ENCODE results near the gene POLD4.

GRCh38 chr11:67355794-67356386, 2.5 kb upstream of the POLD4 start:
- TF ChIP-seq, protein P1, sequence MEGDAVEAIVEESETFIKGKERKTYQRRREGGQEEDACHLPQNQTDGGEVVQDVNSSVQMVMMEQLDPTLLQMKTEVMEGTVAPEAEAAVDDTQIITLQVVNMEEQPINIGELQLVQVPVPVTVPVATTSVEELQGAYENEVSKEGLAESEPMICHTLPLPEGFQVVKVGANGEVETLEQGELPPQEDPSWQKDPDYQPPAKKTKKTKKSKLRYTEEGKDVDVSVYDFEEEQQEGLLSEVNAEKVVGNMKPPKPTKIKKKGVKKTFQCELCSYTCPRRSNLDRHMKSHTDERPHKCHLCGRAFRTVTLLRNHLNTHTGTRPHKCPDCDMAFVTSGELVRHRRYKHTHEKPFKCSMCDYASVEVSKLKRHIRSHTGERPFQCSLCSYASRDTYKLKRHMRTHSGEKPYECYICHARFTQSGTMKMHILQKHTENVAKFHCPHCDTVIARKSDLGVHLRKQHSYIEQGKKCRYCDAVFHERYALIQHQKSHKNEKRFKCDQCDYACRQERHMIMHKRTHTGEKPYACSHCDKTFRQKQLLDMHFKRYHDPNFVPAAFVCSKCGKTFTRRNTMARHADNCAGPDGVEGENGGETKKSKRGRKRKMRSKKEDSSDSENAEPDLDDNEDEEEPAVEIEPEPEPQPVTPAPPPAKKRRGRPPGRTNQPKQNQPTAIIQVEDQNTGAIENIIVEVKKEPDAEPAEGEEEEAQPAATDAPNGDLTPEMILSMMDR (IDR thresholded peaks at IDR 0.05; ENCODE audit: borderline replicate concordance, extremely low read depth, low read length, poor library complexity, severe bottlenecking), result no peak
- no peak for TF ChIP-seq EZH2 (IDR thresholded peaks at IDR 0.05; ENCODE audit: borderline replicate concordance, low read depth, low read length, severe bottlenecking)
